Loucy (cell line): ENCODE data around the gene MPRIP.
A peak's percentile ranks its signal among the peaks of the same experiment; 100 is the strongest.

Experiments
- EZH2phosphoT487 ChIP-seq: fragments of 200-600 bp; IDR thresholded peaks from 2 replicates; pipeline ENCODE4 v1.6.1; 2018; ENCODE audit warnings: antibody characterized with exemption, mild to moderate bottlenecking, moderate library complexity, borderline replicate concordance
- TF ChIP-seq, protein P1 (sequence below): fragments of 200-600 bp; sonication (generic); conservative IDR thresholded peaks from 2 replicates; pipeline ENCODE4 v1.5.1; 2014; ENCODE audit warnings: mild to moderate bottlenecking, antibody characterized with exemption, low read length

- TF ChIP-seq, protein P1, sequence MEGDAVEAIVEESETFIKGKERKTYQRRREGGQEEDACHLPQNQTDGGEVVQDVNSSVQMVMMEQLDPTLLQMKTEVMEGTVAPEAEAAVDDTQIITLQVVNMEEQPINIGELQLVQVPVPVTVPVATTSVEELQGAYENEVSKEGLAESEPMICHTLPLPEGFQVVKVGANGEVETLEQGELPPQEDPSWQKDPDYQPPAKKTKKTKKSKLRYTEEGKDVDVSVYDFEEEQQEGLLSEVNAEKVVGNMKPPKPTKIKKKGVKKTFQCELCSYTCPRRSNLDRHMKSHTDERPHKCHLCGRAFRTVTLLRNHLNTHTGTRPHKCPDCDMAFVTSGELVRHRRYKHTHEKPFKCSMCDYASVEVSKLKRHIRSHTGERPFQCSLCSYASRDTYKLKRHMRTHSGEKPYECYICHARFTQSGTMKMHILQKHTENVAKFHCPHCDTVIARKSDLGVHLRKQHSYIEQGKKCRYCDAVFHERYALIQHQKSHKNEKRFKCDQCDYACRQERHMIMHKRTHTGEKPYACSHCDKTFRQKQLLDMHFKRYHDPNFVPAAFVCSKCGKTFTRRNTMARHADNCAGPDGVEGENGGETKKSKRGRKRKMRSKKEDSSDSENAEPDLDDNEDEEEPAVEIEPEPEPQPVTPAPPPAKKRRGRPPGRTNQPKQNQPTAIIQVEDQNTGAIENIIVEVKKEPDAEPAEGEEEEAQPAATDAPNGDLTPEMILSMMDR = peak; percentile 59
- no peak for TF ChIP-seq EZH2phosphoT487
These were observed 99.7 kb downstream of the MPRIP start for GRCh38 chr17:17141860-17142552.
